HG02884 (cell line): ENCODE data around the gene ZBTB45.
"Not testable (repeated sequence)": the region's sequence is repeated elsewhere in the genome, so short reads cannot be mapped to it uniquely, and the experiment has no call there.

Source experiments
- ATAC-seq: cut with Tn5 transposase; IDR thresholded peaks from one replicate; pipeline ENCODE4 v1.9.1; 2021; ENCODE audit warnings: mild to moderate bottlenecking, moderate library complexity; ENCODE audit not compliant: unreplicated experiment

Gene ZBTB45

DNA sequence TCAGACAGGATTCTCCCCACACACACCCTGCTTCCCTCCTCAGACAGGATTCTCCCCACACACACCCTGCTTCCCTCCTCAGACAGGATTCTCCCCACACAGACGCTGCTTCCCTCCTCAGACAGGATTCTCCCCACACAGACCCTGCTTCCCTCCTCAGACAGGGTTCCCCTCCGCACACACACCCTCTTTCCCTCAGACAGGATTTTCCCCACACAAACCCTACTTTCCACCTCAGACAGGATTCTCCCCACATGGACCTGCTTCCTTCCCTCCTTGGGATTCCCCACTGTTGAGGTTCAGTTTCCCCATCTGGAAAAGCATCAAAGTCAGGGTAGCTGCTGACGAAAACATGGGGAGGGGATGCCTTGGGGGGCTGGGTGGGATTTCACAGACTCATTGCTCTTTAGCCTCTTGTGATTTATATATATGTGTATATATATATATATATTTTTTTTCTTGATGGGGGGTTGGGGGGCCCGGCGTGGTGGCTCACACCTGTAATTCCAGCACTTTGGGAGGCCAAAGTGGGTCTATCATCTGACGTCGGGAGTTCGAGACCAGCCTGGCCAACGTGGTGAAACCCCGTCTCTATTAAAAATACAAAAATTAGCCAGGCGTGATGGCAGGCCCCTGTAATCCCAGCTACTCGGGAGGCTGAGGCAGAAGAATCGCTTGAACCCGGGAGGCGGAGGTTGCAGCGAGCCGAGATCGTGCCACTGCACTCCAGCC lies 23.2 kb upstream of the ZBTB45 start:
- ATAC-seq: not testable (repeated sequence)

DNA sequence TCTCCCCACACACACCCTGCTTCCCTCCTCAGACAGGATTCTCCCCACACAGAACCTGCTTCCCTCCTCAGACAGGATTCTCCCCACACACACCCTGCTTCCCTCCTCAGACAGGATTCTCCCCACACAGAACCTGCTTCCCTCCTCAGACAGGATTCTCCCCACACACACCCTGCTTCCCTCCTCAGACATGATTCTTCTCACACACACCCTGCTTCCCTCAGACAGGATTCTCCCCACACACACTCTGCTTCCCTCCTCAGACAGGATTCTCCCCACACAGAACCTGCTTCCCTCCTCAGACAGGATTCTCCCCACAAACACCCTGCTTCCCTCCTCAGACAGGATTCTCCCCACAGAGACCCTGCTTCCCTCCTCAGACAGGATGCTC lies 19.6 kb upstream of the ZBTB45 start:
- not testable (repeated sequence) for ATAC-seq

DNA sequence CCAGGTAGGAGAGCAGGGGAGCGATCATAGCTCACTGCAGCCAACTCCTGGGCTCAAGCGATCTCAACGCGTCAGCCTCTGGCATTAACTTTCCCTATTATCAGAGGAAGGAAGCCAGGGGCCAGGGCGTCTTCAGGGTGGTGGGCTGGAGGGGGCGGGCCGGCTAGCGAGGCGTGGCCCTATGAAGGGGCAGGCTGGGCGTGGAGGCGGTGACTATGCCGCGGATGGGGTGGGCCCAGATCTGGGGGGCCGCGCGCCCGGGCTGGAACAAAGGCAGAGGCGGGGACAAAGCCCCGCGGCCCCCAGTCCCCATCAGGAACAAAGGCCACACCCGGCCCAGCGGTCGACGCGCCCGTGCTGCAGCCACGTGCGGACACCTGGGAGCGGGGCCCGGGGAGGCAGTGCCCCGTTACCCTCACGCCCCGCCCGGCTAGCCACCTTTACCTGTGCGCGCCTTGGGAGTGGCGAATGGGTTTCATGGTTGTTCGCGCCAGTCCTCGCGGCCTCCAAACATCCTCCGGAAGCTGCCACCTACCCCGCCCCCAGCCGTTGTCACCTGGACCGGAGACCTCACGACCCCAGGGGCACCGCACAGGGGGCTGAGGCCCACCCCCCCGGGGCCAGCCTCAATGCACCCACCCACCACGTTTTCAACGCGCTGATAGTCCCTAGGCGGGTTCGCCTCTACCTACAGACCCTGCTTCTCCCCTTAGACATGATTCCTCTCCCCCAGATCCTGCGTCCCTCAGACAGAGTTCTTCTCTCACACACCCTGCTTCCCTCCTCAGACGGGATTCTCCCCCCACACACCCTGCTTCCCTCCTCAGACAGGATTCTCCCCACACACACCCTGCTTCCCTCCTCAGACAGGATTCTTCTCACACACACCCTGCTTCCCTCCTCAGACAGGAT lies 18.9 kb upstream of the ZBTB45 start:
- ATAC-seq: no peak

DNA sequence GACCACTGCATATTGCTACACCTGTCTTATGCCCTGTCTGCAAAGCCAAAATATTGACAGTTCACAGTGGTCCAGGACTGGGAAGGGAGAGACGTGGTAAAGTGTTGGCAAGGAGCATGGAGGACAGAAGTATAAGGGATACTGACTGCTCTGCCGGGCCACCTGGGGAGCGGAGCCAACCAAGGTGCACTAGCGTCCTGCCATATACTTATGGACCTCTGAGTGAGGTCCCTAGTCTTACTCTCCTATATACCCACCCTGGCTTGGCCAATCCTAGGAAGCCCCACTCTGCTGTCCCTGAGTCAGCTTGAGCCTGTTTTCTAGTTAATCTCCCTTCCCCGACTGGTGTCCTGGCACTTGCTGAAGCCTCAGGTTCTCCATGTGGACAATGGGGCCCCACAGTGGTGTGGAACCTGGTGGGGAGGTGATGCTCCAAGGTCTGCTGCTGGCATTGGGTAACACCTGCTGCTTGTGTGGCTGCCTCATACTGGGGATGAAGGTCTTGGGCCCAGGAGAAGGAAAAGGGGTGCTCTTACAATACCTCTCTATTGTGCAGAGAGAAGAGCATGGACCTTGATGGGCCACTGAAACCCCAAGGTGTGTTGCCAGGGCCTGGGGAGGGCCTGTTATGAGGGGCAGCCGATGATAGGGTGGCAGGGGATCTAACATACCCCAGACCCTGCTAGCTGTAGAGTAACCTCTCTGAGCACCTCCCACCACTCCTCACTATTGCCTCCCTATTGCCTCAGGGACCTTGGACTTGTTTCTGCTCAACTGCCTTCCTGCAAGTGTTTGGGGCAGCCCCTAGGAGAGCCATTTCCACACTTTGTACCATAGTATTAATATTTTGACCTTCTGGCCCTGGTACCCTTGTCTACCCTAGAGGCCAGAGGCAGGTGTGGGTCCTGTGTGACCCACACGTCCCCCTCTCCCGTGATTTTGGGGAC lies 17.5 kb upstream of the ZBTB45 start:
- ATAC-seq: no peak

DNA sequence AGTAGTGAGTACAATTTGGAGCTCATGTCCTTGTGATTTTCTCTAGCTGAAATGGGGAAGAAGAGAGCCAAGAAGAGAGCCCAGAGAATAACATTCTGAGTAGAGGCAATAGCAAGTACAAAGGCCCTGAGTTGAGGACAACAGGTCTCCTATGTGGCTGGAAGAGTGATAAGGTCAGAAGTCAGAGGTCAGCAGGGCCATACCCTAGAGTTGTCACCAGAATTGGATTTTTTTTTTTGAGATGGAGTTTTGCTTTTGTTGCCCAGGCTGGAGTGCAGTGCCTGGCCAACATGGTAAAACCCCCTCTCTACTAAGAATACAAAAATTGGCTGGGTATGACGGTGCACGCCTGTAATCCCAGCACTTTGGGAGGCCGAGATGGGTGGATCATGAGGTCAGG lies 16.2 kb upstream of the ZBTB45 start:
- ATAC-seq: no peak

DNA sequence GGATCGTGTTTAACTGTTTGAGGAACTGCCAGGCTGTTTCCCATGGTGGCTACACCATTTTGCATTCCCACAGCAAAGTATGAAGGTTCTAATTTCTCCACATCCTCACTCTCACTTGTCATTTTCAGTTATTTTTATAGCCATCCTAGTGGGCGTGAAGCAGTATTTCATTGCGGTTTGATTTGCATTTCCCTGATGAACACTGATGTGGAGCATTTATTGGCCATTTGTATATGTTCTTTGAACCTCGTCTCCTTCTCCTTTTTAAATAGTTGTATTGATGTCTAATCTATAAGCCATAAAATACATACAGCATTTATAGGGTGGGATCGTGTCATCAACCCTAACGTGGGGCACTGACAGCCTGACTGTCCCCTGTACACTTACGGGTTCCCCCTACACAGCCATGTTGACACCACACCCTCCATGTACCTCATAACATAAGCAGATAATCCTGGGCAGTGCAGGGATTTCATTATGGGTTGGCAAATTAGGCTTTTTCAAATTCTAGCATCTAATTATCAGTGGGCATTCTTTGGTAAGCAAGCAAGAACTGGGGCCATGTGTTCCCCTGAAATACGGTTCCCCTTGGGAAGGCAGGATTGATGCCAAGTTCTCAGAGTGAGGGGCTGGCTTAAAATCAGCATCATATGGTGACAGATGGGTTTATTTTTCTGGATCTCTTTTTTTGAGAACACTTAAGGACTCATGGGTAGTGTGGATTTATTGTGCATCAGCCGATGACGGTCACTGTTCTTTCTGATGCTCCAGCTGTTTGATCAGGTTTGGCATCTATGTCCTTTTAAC lies 11.6 kb upstream of the ZBTB45 start:
- no peak for ATAC-seq

DNA sequence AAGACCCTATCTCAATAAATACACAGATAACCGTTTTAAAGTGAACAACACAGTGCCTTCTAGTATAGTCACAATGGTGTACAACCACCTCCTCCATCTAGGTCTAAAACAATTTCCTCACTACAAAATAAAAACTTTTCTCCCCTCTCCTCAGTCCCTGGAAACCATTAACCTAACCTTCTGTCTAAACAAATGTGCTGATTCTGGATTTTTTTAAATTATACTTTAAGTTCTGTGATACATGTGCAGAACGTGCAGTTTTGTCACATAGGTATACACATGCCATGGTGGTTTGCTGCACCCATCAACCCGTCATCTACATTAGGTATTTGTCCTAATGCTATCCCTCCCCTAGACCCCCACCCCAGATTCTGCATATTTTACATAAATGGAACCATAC lies 9.8 kb upstream of the ZBTB45 start:
- ATAC-seq: no peak

DNA sequence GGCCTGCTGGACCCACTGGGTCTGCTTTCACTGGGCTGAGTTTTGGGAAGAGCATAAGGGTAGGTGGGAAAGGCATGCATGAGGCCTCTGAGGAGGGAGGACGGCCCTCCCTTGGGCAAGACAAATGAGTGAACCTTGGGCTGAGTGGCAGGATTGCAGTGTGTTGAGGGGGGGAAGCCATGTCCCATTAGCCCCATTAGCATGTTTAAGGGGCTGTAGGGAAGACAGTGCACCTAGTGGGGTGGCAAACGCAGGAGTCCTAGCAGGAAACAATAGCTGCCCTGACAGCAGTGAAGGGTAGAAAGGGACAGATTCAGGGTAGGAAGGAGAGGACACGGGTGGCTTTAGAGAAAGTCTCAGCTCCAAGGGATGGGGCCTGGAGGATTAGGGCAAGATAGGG lies 3.1 kb upstream of the ZBTB45 start:
- ATAC-seq: no peak

DNA sequence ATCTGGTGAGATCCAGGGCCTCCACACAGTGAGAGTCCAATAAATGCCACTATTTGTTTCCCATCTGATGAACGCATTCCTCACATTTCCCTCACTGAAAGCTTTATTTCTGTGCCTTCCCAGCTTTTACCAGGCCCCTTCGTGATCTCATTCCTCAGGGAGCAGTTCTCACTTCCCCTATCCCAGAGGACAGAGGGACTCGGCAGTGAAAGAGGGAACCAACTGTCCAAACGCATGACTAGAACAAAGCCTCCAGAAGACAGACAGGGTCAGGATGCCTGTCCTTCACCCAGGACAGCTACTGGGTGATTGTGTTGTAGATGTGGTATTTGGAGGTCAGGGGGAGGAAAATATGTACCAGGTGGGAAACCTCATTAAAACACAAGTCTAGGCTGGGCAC lies 2.0 kb upstream of the ZBTB45 start:
- ATAC-seq: no peak

DNA sequence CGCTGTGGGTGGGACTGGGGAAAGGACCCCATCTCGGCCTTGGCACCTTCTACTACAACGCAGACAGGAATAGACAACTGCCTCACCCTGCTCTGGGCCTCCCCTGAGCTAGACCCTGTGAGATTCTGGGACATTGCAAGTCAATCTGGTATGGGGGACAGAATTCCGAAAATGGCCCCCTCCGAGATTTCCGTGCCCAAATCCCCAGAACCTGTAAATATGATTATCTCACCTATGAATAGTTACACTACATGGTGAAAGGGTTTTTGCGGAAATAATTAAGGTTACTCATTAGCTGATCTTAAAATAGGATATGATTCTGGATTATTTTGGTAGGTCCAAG lies 618 bp upstream of the ZBTB45 start:
- no peak for ATAC-seq

DNA sequence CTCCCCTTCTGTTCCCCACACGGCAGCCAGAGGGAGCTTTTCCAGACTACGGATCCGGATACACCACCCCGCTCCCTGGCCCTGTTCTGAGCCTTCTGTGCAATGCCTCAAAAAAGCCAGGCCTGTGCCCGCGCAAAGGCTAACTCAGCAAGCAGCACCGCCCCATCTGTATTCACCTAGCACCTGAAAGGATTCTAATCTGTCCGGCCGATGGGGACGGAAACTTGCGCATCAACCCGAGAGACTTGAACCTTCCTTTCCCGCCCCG lies 589 bp downstream of the ZBTB45 start:
- no peak for ATAC-seq

DNA sequence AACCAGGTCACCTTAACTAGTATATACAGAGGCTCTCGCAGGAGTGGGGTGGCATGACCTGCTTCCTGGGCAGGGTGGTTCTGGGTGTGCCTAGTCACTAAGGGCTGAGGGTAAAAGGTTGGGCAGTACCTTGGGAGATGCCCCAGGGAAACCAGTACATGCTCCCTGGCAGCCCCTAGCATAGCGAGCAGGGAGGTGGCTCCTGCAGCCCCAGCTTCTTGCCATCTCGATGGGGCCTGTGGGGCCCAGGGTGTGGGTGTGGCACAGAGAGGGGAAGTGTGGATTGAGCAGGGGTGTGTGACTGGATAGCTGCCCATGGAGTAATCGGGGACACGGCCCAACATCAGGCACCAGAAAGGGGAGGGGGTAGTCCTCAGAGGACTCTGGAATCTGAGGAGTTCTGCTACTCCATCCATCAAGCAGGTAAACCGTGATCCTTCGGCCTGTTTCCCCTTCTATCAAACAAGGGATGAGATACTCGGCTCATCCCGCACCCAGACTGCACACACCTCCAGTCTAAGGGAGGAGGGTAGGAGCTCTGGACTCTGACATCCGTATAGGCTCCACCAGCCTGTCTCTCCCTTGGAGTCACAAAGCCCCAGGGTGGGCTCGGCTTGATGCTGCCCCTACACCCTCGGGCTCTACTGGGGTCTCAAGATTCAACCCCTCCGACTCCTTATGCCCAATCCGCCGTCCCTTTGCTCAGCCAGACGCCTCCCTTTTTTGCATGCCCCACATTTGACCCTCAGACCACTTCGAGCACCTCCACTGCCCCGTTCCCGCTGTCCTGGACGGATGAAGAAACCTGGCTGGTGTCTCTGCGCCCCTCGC lies 1.1 kb downstream of the ZBTB45 start:
- ATAC-seq: no peak

DNA sequence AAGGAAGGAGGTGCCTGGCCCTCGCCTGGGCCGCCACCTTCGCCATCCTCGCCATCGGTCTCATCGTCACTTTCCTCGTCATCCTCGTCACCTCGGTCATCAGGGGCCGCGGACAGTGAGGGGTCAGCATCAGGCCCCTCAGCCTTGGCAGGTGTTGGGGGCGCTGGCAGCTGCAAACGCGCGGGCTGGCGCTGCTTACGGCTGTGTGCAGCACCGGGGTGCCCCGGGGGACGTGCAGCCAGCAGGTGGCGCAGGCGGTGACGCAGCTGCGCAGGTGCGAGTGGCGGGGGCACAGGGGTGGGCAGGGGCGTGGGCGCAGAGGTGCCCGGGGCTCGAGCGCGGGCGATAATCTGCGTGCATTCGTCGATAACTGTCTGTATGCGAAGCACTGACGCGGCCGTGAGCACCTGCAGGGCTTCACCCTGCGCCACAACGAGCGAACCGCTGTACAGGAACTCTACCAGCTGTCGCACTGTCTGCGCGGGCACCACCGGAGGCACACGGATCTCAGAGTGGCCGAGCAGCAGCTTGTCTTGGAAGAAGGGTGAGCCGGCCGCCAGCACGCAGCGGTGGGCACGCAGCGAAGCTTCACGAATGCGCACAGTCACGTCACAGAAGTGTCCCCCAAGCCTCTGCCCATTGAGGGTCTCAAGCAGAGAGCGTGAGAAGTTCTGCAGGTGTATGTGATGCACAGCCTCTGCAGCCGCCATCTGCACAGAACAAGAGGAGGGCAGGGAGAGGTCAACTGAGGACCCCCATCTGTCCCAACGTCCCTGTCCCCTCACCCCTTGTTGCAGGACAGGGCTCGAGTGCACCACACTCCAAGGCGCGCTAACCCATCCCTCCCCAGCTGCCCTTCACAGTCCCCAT lies 2.4 kb downstream of the ZBTB45 start:
- no peak for ATAC-seq

DNA sequence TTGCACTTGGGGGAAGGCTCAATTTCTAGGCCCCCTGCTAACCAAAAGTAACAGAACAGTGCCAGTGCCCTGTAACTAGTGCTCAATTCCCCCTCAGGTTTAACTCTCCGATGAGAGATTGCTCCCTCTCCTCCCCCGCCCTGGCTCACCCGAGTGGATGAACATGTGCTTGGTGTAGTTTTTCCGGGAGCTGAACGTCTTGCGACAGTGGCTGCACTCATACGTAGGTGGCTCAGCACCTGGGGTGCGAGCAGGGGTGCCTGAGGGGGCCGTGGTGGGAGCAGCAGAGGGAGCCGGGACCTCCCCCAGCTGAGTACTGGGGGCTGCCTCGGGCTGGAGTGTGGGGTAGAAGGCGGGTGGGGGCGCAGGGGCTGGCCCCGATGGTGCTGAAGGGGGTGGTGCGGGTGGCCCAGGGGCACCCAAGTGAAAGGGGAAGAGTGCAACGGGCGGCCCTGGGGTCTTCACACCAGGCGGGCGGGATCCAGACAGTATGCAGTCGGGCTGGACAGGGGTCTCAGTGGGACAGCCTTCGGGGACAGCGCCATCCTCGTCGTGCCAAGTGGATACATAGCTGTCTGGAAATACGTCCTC lies 3.3 kb downstream of the ZBTB45 start:
- ATAC-seq: no peak

DNA sequence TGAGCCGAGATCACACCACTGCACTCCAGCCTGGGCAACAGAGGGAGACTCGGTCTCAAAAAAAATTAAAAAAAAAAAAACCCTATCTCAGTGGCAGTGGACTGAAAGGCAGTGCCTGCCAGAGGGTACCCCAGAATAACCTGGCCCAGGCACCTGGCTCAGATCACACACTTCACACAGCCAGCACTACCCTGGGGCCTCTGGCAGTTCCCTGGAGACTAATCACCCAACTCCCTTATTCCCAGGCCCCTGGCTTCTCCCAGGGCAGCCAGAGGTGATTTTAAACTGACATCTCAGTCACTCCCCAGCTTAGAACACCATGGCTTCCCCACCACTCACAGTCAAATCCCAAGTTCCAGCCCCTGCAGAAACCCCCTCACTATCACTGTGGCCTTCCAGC lies 4.4 kb downstream of the ZBTB45 start:
- no peak for ATAC-seq

DNA sequence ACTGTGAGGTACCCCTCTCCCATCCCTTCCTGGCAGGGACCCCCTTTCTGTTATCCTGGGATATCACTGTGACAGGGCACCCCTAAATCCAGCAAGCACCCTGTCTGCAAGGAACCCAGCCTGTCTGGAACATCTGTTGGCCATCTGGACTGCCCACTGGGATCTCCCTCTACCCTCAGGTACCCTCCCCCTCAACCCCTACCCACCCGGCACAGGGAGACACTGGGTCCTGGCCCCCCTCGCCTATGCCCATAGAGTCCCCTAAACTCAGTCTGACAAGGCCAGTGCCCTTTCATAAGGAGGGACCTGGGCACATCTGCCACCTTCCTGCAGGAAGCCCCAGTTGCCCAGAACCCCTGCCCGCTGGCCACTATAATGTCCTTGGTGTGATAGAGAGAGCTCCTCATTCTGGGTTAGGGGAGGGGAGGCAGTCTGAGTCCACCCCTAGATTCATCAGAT lies 5.0 kb downstream of the ZBTB45 start:
- no peak for ATAC-seq

DNA sequence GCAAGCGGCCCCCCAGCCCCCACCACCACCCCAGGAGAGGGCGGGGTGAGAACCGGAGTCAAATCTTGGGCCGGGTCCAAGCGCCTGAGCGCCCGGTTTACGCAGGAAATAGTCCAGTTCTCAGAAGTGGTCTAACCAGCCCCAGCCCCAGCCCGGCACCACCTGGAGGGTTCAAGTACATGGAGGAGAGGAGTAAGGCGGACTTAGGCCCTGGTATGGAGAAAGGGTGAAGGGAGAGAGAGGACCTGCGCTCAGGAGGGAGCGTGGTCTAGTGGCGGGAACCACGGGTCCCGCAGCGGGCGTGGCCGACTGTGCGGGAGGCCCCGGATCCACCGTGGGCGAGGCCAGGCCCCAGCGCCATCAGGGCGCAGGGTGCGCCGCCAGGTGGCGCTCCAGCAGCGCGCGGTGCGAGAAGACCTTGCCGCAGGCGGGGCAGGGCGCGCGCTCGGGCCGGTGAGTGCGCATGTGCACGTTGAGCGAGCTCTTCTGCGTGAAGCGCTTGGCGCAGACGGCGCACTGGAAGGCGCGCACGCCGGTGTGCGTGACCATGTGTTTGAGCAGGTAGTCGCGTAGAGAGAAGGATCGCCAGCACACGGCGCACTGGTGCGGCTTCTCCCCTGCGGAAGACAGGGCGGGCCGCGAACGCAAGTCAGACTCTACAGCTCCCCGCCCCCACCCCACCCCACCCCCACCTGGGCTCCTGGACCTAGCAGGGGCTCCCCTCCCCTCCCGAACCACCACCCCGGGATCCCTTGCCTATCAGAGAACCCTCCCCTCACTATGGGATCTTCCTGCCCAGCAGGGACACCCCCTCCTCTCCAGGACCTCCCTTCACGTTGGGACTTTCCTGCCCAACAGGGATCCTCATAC lies 5.7 kb downstream of the ZBTB45 start:
- ATAC-seq: peak; percentile 77
